Lung (tissue), 12 donors: Measurements from ENCODE around the gene PEPD. TPM values are rescaled to one million over a fixed set of nuclear protein-coding genes. Genes with fewer than 3 reads are reported as not detected.

Experiments used
- ATAC-seq: fragments of 200-7000 bp; cut with Tn5 transposase; one replicate; pipeline ENCODE4 v1.9.1; 2020; ENCODE audit warnings: moderate number of reproducible peaks; ENCODE audit not compliant: insufficient read depth, low FRiP score
- DNase-seq, 3 donors: peaks; one replicate each; pipeline ENCODE4 v3.0.0-alpha.2; 2013 to 2017
- H3K27ac ChIP-seq, 2 donors: one replicate each; pipeline ENCODE4 v1.5.1; 2013; ENCODE audit warnings: mild to moderate bottlenecking in 2 of 2, moderate library complexity in 2 of 2, control low read depth in 1 of 2, inconsistent platforms in 1 of 2, low read depth in 1 of 2, low read length in 1 of 2
- H3K27me3 ChIP-seq, 3 donors: one replicate each; pipeline ENCODE4 v1.5.1; 2013; ENCODE audit warnings: low read length in 2 of 3; ENCODE audit not compliant: control insufficient read depth in 3 of 3, insufficient read depth in 3 of 3
- H3K36me3 ChIP-seq, 4 donors: one replicate each; pipeline ENCODE4 v1.5.1; 2013; ENCODE audit warnings: low read length in 4 of 4, mild to moderate bottlenecking in 1 of 4, moderate library complexity in 1 of 4; ENCODE audit not compliant: control insufficient read depth in 4 of 4, insufficient read depth in 4 of 4
- H3K4me1 ChIP-seq, 5 donors: one replicate each; pipeline ENCODE4 v1.5.1; 2013; ENCODE audit warnings: low read length in 5 of 5, mild to moderate bottlenecking in 2 of 5, moderate library complexity in 1 of 5; ENCODE audit not compliant: control insufficient read depth in 5 of 5, insufficient read depth in 5 of 5
- H3K4me3 ChIP-seq: one replicate; pipeline ENCODE4 v1.5.1; 2013; ENCODE audit warnings: mild to moderate bottlenecking, control low read depth, moderate library complexity
- H3K9ac ChIP-seq, 2 donors: one replicate each; pipeline ENCODE4 v1.5.1; 2013; ENCODE audit warnings: low read length in 2 of 2, control low read depth in 1 of 2; ENCODE audit not compliant: insufficient read depth in 1 of 2
- H3K9me3 ChIP-seq, 4 donors: one replicate each; pipeline ENCODE4 v1.5.1; 2013; ENCODE audit warnings: low read length in 3 of 4, mild to moderate bottlenecking in 1 of 4, moderate library complexity in 1 of 4; ENCODE audit not compliant: control insufficient read depth in 4 of 4, insufficient read depth in 3 of 4
- WGBS, 2 donors: extraction: QIAGEN DNeasy Blood & Tissue Kit; methylation state at CpG; one replicate each; pipeline ENCODE4 v1.1.7; 2013; 5-methylcytosine and 5-hydroxymethylcytosine counted together
- polyA plus RNA-seq, 2 donors: library from polyadenylated mRNA; stranded (reverse); fragments of 200-250 nt; gene quantifications; one replicate each; pipeline ENCODE4 v1.2.1, GENCODE V29; 2013
- total RNA-seq, 2 donors: library from RNA; depleted of rRNA in 1 of 2; stranded (reverse); fragments of >200 nt in 1 of 2; gene quantifications; one replicate each; pipeline ENCODE4 v1.2.1, GENCODE V29; 2014 to 2021
- TF ChIP-seq, protein P1 (sequence below): IDR thresholded peaks from 2 replicates; pipeline ENCODE4 v1.5.1; 2012; ENCODE audit warnings: mild to moderate bottlenecking; ENCODE audit errors: control extremely low read depth, extremely low read depth
- donor health status: control.
- donor health status: control.
- donor health status: Bipolar disorder and iron deficiency.
- donor health status: healthy.
- donor health status: DM: yes; HTN: yes; CAD: no.

The PEPD gene
- total and polyA plus RNA-seq, 4 donors = 29.6 to 88.2 (median 73.4) TPM

DNA sequence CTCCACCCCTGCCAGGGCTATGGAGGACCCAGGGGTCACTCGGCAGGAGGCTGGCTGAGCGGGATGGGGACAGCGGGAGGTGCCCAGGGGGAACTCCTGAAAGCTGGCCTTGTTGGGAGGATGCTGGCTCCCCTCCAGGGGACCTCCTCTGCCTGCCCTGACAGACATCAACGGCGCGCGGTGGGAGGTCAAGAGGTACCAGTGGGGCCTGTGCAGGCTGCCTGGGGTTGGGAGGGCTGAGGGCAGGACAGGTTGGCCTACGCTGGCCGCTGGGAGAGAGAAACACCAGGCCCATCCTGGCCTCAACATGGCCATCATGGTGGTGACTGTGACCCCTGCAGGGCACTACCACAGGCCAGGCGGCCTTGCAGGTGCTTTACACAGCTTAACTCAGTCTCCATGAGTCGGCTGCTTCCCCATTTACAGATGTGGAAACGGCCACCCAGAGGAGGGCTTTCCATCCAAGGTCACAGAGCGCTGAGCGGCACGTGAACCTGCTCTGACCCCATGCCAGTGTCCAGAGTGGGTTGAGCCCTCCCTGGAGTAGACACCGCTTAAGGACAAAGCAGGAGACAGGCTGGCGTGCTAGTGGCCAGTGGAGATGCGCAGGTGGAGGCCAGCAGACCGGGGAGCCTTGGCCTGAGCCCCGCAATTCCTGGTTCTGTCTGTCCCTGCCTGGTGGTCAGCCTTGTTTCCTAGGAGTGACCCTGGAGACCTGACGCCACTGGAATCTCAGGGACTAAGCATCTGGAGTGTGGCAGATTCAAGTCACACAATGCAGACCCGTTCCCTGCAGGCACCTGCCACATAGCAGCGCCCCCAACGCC lies 120.5 kb downstream of the PEPD start:
- peaks cover 0 to 5% (median 0%) of the 10 kb centered on the region in 4 donors for H3K36me3 ChIP-seq
- 86 to 89% methylated on average over 24 of the region's 24 CpGs for WGBS, 2 donors
- H3K4me3 ChIP-seq = no peak overlapping the region
- DNase-seq (no peak), ATAC-seq (no peak)
- no peaks in the 10 kb centered on the region for H3K27me3 ChIP-seq
- TF ChIP-seq, protein P1, sequence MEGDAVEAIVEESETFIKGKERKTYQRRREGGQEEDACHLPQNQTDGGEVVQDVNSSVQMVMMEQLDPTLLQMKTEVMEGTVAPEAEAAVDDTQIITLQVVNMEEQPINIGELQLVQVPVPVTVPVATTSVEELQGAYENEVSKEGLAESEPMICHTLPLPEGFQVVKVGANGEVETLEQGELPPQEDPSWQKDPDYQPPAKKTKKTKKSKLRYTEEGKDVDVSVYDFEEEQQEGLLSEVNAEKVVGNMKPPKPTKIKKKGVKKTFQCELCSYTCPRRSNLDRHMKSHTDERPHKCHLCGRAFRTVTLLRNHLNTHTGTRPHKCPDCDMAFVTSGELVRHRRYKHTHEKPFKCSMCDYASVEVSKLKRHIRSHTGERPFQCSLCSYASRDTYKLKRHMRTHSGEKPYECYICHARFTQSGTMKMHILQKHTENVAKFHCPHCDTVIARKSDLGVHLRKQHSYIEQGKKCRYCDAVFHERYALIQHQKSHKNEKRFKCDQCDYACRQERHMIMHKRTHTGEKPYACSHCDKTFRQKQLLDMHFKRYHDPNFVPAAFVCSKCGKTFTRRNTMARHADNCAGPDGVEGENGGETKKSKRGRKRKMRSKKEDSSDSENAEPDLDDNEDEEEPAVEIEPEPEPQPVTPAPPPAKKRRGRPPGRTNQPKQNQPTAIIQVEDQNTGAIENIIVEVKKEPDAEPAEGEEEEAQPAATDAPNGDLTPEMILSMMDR = no peak
- H3K9me3 ChIP-seq = no peaks in the 10 kb centered on the region
- H3K27ac ChIP-seq = no peak overlapping the region
- no peak overlapping the region for H3K9ac ChIP-seq
- H3K4me1 ChIP-seq = peaks cover 0 to 48% (median 25%) of the 10 kb centered on the region in 5 donors

DNA sequence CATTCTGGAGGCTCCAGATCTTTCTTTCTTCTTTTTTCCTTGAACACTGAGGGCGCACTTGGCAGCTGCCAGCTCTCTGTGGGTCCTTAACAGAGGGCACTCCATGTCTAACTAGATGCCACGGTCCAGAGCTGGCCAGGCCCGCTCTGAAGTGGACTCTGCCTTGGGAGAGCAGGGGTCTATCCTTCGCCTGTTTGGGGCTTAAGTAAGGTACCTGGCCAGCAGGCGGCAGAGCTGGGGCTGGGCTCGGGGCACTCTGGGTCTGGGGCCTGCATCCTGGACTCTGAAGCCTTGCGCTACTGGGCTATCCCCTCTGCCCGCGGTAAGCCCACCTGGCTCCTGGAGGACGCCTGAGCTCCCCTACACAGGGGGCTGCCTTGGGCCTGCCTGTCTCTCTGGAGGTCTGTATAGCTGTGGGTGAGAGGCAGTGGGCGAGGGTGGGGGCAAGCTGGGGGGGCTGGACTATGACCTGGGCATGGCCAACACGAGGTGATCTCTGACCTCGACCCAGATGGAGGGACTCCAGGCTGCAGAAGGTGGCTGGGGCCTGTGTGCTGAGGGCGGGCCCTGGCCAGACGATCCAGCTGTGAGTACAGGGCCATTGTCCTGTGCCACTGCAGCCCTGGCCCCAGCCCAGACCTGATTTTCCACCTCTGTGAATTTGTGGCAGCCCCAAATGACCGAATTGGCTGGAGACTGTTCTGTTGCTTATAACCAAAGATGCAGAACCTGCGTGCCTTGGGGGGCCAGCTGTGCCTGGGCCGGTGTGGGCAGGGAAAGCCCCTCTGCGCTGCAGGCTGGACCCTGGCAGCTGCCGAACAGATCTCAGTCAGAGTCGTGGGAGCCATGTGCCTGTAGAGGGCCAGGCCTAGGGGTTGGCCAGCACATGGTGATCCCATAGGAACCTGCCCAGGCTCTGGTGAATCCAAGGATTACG lies 121.6 kb downstream of the PEPD start:
- Histone ChIP-seq H3K9me3 (no peaks in the 10 kb centered on the region), H3K27ac (no peak overlapping the region), H3K4me3 (no peak overlapping the region), H3K4me1 (peaks cover 0 to 48% (median 23%) of the 10 kb centered on the region in 5 donors), H3K36me3 (peaks cover 0 to 2% (median 0%) of the 10 kb centered on the region in 4 donors), H3K9ac (no peak overlapping the region), H3K27me3 (no peaks in the 10 kb centered on the region)
- no peak for DNase-seq
- TF ChIP-seq, protein P1 = no peak
- ATAC-seq = no peak
- 85 to 90% methylated on average over 22 of the region's 22 CpGs for WGBS, 2 donors

DNA sequence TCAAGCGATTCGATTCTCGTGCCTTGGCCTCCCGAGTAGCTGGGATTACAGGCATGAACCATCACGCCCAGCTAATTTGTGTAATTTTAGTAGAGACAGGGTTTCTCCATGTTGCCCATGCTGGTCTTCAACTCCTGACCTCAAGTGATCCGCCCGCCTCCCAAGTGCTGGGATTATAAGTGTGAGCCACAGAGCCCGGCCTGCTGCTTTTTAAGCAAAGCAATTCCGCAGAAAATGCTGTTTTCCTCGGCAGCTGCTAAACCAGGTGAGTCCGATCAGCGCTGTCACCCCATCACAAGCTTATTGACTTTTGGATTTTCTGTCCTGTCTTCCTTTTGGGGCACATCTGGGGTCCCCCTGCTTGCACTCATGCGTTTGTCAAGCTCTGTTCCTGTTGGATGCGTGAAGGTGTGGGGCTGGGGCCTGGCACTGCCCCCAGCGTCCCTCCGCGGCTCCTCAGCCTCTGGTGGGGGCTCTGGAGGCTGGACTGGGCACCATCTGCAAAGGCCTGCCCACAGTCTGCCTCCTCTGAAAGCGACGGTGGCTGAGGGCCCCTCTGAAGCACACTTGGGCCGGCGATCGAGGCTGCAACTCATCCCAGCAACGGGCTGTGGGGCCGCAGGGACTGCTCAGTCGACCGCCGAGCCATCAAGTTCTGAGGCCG lies 122.4 kb downstream of the PEPD start:
- WGBS, 2 donors = 86 to 93% methylated on average over 28 of the region's 28 CpGs
- no peak overlapping the region for H3K4me3 ChIP-seq
- H3K27me3 ChIP-seq = no peaks in the 10 kb centered on the region
- H3K9ac ChIP-seq = no peak overlapping the region
- no peak for DNase-seq
- peaks cover 0 to 48% (median 15%) of the 10 kb centered on the region in 5 donors for H3K4me1 ChIP-seq
- H3K27ac ChIP-seq = no peak overlapping the region
- peaks cover 0 to 2% (median 0%) of the 10 kb centered on the region in 4 donors for H3K36me3 ChIP-seq
- no peak for ATAC-seq
- TF ChIP-seq, protein P1 = no peak
- H3K9me3 ChIP-seq = no peaks in the 10 kb centered on the region
